ENCODE measurements around the gene CALML6.

CALML6 gene

GRCh38 chr1:1911350-1912041 lies 3.6 kb upstream of the CALML6 start:
- DNase-seq (ENCODE audit: low read depth in 2 of 2): no peak

GRCh38 chr1:1914101-1914970 lies 724 bp upstream of the CALML6 start:
- DNase-seq (ENCODE audit: low read depth in 2 of 2): no peak

DNA sequence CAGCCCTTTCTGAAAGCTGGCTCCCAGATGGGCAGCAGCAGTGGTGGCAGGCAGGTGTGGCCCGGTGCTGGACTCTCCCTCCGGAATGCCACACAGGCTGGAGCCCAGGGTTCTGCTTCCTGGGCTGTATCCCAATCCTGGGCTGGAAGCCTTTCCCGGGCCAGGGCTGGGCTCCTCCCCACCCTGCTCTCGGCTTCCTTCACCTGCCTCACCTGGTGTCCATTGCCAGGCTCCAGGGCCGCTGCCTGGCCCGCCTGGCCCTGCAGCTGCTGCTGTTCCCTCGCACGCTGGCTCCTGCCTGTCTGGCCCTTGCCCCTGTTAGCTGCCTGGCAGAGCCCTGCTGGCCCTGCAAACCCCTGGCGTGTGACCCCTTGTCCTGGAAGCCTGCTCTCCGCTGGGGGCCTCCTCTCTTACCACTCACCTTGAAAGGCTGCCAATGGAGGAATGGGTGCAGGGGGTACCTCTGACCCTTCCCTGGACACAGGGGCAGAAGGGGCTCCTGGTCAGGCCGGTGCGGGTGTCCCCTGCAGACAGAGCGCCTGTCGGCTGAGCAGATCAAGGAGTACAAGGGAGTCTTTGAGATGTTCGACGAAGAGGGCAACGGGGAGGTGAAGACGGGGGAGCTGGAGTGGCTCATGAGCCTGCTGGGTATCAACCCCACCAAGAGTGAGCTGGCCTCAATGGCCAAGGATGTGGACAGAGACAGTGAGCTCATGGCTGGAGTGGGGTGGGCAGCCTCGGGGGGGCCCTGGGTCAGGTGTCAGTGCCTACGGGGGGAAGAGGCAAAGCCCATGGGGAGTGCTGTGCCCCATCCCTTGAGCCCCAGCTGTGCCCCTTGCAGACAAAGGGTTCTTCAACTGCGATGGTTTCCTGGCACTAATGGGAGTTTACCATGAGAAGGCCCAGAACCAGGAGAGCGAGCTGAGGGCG lies 1.1 kb downstream of the CALML6 start:
- DNase-seq (ENCODE audit: low read depth in 2 of 2): no peak

- no peak for DNase-seq (ENCODE audit: low read depth in 2 of 2)
Observed at GRCh38 chr1:1916851-1917251, 1.8 kb downstream of the CALML6 start.

DNA sequence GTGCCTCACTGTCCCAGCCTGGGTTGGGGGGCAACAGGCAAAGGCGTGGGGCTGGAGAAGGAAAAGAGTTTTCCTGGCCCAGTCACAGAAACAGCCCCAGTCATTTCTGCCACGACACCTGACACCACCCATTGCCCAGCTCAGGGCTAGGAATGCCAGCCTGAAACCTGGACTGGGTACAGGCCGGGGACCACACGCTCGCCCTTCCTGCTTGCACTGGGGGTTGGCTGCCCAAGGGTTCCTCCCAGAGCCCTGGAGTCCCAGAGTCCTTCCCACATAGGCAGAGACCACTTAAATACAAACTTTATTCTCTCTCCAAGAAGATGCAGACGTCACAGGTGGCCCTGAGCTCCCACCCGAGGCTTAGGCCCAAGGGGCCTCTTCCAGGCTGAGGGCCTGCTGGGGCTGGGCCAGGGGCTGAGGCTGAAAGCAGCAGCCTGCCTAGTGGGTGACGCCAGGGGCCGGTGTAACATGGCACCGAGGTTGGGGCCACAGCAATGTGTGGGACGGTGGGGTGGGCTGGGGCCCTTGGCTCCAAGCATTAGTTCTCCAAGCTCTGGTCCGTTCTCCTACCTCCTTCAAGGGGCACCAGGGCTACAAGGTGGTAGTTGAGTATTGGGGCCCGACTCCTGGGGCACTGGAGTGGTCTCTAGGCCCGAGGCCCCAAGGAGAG lies 2.4 kb downstream of the CALML6 start:
- no peak for DNase-seq (ENCODE audit: low read depth in 2 of 2)

GRCh38 chr1:1917995-1918900 lies 3.2 kb downstream of the CALML6 start:
- no peak for DNase-seq (ENCODE audit: low read depth in 2 of 2)

GRCh38 chr1:1918901-1919303 lies 3.8 kb downstream of the CALML6 start, which contains the start of gene TMEM52:
TMEM52 (minus strand) TSS chr1:1919279; CDS start chr1:1919265, 14 bp downstream.
- DNase-seq (ENCODE audit: low read depth in 2 of 2): peak in 1 of 2 donors; percentile 17

DNA sequence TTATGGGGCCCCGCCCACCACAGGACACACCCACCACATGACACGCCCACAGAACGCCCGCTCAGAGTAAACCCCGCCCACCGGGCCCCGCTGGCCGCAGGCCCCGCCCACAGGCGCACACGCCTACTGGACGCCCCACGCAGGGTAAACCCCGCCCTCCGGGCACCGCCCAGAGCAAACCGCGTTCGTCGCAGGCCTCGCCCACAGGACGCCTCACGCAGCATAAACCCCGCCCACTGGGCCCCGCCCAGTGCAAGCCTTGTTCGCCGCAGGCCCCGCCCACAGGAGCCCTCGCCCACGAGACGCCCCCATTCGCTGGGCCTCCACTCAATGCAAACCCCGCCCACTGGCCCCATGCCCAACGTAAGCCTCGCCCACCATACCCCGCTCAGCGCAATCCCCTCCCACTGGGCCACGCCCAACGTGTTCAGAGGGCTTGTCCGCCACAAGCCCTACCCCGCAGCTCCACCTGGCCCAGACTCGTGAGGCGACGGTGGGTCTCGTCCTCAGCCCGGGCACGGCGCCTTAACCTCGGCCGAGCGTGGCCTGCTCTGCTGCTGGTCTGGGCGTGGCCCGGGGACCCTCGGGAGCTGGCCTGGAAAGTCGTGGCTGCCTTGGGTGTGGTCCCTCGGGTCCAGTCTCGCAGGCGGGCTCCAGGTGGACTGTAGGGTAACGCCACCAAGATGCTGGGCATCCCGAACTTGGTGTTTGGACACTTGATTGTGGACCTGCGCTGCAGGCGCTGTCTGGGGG lies 4.4 kb downstream of the CALML6 start:
- peak; percentile 97 to 100 for DNase-seq (ENCODE audit: low read depth in 2 of 2)

DNA sequence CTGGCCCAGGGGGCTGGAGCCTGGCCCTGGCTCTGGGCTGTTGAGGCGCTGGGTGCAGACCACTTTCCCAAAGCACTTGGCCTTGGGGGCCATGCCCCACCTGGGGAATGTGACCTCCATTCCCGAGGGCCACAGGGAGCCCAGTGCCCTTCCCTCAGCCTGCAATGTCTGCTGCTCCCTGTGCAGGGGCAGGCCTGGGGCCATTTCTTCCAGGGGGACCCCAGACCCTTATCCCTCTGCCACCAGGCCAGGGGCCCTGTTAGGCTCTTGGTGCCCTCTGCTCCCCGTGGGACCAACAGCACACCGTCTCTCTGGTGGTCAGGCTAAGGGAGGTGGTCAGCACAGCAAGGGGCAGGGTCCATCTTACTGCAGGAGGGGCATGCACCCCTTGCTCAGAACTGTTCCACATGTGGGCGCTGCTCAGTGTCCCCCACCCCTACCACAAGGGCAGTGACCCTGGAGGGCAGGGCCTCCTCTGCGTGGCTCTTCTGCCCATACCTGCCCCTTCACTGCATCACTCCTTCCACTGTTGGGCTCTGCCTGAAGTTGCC lies 5.1 kb downstream of the CALML6 start:
- no peak for DNase-seq (ENCODE audit: low read depth in 2 of 2)

DNA sequence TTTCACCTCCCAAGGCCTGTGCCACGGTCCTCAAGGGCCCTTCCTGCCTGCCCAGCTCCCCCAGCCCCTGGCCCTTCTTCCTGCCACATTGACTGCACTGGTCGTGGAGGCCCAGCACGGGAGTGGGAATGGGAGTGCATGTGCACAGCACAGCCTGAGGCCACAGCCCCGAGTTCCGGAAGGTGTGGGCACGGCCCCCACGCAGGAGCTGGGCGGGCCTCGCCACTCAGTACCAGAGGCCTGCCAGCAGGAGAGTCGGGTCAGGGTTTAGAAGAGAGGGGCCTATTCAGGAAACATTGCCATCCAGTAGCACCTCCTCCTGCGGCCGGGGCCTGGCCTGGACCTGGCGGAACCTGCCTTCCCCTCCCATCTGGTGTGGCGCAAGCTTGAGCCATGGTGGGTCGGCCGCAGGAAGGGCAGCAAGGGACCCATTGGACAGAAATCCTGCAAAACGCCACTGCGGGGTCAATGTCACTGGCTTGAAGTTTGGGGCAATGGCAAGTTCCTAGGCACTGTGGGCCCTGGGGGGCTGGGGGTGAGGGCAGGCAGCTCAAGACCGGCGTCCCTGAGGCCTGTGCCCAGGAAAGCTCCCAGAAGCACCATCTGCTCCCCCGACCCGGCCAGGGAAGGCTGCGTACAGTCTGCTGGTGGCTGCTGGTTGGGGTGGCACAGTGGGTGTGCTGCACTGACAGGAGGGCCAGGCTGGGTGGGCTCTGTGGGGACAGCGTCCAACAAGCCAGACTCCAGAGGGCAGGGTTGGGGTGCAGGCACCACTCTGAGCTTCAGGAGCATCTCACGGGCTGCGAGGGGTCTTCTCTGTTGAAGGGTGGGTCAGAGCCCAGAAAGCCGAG lies 5.8 kb downstream of the CALML6 start:
- DNase-seq (ENCODE audit: low read depth in 2 of 2): no peak

- no peak for DNase-seq (ENCODE audit: low read depth in 2 of 2)
Observed at GRCh38 chr1:1921459-1921862, 6.4 kb downstream of the CALML6 start.

DNA sequence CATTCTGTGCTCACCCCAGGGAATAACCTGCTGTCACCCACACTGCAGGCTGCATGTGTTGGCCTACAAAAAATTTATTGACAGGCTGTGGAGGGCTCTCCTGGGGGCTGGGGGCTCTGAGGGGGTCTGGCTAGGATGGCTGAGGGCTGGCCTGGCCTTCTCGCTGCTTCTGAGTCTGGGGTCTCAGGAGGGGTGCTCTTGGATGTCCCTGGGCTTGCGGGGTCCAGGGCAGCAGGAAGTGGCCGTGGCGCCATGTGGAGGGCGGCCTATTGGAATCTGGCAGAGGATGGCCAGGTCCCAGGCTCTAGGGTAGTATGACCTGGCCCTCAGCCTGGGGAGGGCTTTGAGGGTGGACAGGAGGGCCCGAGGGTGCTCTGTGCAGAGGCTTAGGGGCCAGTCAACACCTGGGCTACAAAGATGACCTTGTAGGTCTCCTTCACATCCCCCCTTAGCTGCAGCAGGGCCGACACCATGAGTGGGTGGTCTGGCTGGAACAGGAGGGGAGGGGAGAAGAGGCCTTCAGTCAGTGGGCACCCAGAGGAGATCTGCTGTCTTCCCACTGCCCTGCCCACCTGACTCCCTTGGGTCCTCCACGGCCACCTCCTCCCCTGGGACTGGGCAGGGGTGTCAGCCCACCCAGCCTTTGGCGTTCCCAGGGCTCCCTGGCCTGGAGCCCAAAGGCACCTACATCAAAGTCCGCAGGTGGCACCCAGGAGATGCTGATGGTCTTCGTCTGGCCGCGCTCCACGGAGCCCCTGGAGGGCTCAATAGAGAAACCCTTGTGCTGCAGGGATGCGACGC lies 7.0 kb downstream of the CALML6 start:
- DNase-seq (ENCODE audit: low read depth in 2 of 2): no peak

DNA sequence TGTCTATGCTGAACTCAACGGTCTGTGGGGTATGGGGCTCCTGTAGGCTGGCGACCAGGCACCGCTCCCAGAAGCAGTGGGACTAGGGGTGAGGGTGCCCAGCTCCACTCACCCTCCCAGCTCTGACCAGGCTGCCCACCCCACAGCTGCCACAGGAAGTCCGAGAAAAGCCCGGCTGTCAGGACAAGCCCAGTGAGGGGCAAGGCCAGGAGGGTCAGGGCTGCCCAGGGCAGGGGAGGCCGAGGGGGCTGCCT lies 7.6 kb downstream of the CALML6 start:
- no peak for DNase-seq (ENCODE audit: low read depth in 2 of 2)

- DNase-seq (ENCODE audit: low read depth in 2 of 2): no peak
Observed at GRCh38 chr1:1922956-1923833, 8.1 kb downstream of the CALML6 start.

GRCh38 chr1:1924386-1924785 lies 9.3 kb downstream of the CALML6 start:
- DNase-seq (ENCODE audit: low read depth in 2 of 2): no peak

- no peak for DNase-seq (ENCODE audit: low read depth in 2 of 2)
Observed at GRCh38 chr1:1924849-1925248, 9.8 kb downstream of the CALML6 start.

Measured in stimulated activated CD4-positive, alpha-beta T cell treated with anti-CD3 and anti-CD28 coated beads, Interleukin-1b, Interleukin-23, amount 100 ng/mL, for 1 hour (primary cell).